ENCODE results near the gene CNGA4.

The CNGA4 gene, protein sequence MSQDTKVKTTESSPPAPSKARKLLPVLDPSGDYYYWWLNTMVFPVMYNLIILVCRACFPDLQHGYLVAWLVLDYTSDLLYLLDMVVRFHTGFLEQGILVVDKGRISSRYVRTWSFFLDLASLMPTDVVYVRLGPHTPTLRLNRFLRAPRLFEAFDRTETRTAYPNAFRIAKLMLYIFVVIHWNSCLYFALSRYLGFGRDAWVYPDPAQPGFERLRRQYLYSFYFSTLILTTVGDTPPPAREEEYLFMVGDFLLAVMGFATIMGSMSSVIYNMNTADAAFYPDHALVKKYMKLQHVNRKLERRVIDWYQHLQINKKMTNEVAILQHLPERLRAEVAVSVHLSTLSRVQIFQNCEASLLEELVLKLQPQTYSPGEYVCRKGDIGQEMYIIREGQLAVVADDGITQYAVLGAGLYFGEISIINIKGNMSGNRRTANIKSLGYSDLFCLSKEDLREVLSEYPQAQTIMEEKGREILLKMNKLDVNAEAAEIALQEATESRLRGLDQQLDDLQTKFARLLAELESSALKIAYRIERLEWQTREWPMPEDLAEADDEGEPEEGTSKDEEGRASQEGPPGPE

DNA sequence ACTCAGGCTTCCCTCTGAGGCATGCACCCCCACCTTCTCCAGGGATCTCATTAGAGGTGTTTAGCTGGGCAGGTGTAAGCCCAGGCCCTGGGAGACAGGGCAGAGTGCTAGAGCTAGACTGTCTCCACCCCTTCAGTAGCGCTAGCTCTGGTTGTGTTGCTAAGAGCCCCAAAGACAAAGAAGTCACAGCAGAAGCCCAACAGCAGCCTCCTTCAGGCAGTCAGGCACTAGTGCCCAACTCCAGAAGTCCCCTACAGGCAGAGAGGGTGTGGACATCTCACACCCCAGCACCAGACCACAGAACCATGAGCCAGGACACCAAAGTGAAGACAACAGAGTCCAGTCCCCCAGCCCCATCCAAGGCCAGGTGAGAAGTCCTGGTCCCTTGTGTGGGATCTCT is at the start of gene CNGA4:
TSS of gene CNGA4 (plus strand) at position 188 of the 400 bp plus-strand sequence. CDS start at position 306, 118 bp downstream.
- DNase-seq (ENCODE audit: low read depth), result no peak

DNA sequence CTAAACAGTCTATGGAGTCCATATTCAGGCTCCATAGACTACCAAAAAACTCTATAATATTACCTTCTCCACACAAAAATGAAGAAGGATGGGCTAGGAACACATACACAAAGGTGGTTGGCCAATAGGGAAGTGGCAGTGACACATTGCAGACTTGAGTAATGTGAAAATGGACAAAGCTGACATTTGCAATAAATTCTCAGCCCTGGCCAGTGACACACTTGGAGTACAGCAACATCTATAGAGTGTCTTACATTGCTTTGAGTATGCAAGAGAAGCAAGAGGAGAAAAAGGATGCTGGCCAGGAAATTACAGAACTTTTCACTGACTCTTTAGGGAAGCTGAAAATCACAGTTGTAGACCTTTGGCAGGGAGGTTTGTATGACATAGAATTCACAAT is 47.1 kb upstream of the CNGA4 start:
- no peak for DNase-seq (ENCODE audit: low read depth)

DNA sequence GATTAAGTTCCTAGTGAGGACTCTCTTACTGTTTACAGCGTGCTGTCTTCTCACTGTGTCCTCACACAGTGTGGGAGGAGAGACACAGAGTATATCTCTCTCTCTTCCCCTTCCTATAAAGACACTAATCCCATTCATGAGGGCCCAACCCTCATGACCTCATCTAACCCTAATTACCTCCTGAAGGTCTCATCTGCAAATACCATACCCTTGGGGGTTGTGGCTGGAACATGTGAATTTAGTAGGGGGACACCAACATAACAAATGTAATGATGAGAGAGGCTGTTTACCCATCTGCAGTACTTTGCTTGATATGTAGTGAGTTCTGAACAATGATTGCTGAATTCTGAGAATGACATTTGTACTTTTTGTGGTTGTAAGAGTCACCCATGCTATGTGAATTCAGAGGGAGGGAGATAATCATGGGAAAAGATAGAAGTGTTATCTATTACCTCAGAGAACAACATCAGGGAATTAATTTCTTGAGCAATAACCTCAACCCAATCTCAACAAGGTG is 44.8 kb upstream of the CNGA4 start:
- DNase-seq (ENCODE audit: low read depth), result no peak

DNA sequence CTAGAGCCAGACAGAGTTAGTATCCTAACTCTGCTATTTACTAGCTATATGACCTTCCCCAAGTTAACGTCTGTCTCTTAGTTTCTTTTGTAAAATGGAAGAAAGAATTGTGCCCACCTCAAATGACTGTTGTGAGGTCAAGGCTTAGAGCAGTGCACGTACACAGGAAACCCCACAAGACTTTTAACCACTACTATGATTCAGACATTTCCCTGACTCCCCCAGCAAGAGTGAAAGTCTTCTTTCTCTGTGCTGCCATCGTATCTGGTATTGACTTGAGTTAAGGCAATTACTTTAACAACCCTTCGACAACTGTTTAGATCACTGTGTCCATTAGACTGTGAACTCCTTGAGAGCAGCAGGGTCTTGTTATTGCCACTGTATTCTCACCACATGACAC is 42.5 kb upstream of the CNGA4 start:
- no peak for DNase-seq (ENCODE audit: low read depth)

DNA sequence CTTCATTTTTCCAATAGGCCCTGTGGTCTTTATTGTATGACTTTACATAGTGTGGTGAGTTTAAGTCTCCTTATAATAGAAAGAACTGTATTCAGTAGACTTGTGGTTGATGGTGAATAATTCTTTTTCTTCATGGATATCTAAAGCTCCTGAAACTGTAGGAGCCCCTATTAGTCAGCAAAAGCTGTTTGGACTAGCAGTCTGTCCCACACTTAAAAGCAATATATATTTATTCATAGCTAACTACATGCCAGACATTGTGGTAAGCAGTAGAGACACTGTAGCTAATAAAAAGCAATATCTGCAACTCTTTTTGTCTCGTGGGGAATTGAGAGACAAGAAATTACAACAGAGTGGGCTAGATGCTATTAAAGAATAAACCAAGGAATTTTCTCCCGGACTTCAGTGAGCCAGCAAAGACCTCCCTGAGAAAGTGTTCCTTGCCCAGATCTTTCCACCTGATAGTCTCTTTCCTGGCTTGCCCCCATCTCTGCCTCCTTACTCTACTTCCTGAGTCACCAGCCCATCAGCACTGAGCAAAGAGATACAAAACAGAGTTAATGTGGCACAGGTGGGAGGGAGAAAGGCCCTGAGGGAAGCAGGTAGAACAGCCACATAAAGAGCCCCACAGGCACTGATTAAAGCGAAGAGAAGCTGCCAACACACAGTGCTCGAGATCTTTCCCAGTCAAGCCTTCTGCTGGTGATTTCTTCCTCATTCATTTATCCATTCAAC is 41.3 kb upstream of the CNGA4 start:
- no peak for DNase-seq (ENCODE audit: low read depth)

- no peak for DNase-seq (ENCODE audit: low read depth)
Observed at GRCh38 chr11:6199174-6199810, 39.6 kb upstream of the CNGA4 start, which contains the start of gene OR52W1. OR52W1 (plus strand) TSS chr11:6199224; CDS start chr11:6199224, 0 bp downstream.

DNA sequence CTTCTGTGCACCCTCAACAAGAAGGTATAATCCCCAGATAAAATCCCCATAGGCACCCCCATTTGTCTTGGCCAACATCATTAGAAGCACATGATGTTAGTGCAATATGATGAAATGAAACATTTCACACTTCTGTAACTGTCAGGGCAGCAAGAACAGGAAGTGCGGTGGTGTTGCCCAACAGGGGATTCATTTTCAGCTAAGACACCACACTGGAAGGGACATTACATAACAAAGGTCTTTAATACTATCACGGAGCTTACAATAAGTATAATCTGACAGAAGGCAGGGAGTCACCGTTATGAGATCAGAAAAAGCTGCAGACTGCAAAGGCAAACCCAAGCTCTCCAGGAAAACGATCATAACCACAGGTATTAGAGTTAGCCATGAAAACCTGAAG is 37.9 kb upstream of the CNGA4 start:
- DNase-seq (ENCODE audit: low read depth), result no peak

- DNase-seq (ENCODE audit: low read depth), result no peak
Observed at GRCh38 chr11:6201481-6201880, 37.4 kb upstream of the CNGA4 start.

- DNase-seq (ENCODE audit: low read depth), result no peak
Observed at GRCh38 chr11:6202041-6202440, 36.8 kb upstream of the CNGA4 start.

DNA sequence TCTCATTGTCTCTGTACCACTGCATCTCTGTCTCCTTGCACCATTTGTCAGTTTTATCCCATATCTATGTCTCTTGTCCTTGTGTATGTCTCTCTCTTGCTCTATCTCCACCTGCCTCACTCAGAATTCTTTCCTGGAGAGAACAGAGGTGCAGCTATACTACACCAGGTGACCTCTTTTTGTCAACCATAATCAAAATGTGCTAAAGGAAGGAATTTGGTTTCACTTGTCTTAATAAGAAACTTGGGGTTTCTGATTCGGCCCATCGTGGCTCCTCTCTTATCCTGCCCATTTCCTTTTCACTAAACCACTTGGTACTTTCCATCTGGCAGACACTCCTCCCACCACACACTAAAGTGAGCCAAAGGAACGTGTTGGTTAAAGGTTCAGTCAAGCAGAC is 35.6 kb upstream of the CNGA4 start:
- no peak for DNase-seq (ENCODE audit: low read depth)

GRCh38 chr11:6204706-6205105 is 34.2 kb upstream of the CNGA4 start:
- no peak for DNase-seq (ENCODE audit: low read depth)

DNA sequence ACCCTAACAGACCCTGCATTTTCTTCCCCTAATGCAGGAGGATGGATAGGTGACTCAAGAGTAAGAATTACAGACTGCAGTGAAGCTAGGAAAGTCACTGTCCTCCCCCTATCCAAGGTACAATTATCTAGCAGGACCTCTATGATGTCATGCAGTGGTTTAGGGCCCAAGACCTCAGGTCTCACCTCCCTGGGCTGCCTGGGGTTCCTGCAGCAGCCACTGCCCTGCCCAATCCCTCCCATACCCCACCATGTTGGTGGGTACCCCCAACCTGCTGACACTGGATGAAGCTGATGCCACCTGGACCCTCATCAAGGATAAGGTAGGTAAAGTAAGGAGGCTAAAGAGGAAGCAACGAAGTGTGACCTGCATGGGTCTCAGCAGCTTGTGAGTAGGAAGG is 33.5 kb upstream of the CNGA4 start, which contains the start of gene C11orf42:
TSS of gene C11orf42 (plus strand) at position 192 of the 400 bp plus-strand sequence. CDS start at position 251, 59 bp downstream.
- DNase-seq (ENCODE audit: low read depth), result no peak

GRCh38 chr11:6206456-6207180 is 32.3 kb upstream of the CNGA4 start:
- no peak for DNase-seq (ENCODE audit: low read depth)

DNA sequence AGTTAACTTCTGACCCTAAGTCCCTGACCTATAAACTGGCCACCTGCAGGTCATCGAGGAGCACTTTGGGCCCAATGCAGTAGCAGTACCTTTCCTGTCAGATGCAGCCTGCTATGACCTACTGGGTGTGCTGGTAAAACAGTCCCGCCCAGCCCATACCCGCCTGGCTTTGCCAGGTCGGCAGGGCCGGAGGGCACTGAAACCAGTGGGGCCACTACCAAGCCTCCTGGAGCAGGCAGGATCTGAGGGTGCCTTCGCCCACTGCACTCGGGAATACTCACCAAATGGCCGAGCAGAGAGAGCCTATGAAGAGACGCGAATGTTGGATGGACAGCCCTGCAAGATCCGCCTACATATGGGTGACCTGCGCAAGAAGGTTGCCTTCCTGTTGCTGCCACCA is 29.1 kb upstream of the CNGA4 start:
- DNase-seq (ENCODE audit: low read depth), result no peak

GRCh38 chr11:6210274-6210955 is 28.5 kb upstream of the CNGA4 start:
- no peak for DNase-seq (ENCODE audit: low read depth)

DNA sequence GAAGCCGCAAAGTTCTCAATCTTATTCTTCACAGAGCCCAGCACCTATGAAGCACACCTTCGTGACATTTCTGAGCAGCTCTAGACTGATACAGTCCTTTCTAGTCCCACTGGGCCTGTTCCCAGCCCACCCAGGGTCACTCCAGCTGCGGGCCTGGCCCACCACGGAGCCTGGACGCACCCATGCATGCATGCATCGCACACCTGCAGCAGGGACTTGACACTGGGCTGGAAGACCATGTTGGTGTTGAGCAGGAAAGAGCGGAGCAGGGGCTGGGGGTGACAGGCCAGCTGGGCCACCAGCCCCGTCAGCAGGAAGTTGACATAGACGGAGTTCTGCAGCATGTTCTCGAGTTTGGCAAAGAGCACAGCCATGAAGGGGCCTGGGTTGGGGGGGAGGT is 24.4 kb upstream of the CNGA4 start:
- DNase-seq (ENCODE audit: low read depth), result no peak

DNA sequence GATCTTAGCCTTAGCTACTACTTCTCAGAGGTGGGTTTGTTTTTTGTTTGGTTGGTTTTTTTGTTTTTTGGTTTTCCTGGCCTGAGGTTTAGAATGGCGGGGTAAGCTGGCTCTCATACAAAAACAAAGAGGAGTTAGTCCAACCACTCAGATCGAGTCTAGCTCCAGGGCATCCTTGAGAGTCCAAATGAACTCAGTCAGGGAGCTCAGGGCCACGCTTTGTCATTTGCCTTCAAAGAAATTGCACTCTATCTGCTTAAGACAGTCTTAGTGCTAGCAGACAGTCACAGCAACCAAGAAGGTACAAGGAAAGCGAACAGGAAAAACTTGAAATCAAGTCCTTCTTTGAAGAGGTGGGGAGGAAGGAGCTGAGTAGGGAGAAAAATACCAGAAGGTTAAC is 22.4 kb upstream of the CNGA4 start:
- no peak for DNase-seq (ENCODE audit: low read depth)

GRCh38 chr11:6217722-6218121 is 21.2 kb upstream of the CNGA4 start:
- DNase-seq (ENCODE audit: low read depth), result no peak

GRCh38 chr11:6219359-6219758 is 19.5 kb upstream of the CNGA4 start:
- DNase-seq (ENCODE audit: low read depth), result no peak

DNA sequence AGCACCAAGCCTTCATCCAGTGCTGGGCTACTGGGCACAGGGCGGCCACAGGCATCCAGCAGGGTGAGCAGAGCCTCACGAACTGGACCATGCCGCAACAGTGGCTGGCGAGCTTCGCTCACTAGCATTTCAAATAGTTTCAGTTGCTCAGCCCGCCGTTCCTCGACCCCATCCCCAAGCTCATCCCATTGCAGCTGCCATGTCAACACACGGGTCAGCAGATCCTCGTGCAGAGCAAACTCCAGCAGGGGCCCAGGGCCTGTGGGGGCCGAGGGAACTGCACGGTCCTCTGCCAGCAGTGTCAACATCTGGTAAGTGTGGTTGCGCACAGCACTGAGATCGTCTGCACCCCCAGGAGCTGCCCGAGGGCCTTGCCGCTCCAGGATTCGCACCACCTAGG is 15.0 kb upstream of the CNGA4 start:
- no peak for DNase-seq (ENCODE audit: low read depth)

- DNase-seq (ENCODE audit: low read depth), result no peak
Observed at GRCh38 chr11:6224421-6224820, 14.5 kb upstream of the CNGA4 start.

All from activated T-helper 1 cell treated with Interleukin-2 at 50 U/mL for 16 hours (primary cell).